ENCODE data around the gene MARVELD1.

The MARVELD1 gene

DNA sequence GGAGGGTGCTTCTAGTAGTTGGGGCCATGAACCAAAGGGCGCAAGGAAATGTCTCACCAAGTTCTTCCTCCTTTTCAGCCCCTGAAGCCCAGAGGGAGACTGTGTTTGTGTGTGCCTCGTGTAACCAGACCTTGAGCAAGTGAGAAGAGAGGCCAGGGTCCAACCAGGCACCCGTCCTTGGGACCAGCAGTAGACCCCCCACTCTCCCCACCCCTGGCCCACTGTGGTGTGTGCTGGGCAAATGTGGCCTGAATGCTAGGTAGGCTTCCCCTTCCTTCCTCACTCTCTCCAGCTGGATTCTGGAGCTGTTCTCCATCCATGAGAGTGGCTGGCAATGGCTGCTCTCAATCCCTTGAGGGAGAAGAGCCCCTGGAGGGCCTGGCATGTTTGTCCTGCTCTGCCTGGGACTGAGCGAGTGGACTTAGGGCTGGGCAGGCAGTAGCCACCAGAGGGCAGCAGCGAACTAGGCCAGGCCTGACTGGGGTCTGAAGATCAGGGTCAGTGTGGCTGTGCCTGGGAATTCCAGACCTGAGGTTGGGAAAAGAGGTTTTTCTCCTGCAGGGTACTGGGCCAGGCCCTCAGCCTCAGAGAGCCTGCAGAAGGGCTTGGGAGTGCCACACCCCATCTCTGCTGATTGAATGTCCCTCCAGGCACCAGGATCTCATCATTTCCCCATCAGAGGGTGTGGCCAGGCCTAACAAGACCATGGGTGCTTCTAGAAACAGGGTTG lies 45.8 kb downstream of the MARVELD1 start:
- DNase-seq: no peak

DNA sequence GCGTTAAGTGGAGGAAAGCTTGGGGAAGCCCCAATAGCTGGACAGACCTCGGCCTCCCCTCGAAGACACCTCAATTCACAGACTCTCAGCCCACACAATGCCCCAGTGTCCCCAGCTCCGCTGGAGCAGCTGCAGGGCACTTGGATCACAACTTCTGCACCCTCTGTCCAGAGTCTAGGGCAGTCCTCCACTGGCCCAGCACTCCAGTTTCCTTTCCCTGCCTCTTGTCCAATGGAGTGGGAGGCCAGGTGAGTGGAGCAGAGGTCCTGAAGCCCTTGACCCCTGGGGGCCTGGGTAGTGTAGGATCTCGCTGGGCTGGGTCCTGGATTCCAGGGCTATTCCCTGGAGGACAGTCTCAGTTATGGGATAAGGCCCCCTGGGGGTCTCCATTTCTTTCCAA lies 46.4 kb downstream of the MARVELD1 start:
- no peak for DNase-seq

DNA sequence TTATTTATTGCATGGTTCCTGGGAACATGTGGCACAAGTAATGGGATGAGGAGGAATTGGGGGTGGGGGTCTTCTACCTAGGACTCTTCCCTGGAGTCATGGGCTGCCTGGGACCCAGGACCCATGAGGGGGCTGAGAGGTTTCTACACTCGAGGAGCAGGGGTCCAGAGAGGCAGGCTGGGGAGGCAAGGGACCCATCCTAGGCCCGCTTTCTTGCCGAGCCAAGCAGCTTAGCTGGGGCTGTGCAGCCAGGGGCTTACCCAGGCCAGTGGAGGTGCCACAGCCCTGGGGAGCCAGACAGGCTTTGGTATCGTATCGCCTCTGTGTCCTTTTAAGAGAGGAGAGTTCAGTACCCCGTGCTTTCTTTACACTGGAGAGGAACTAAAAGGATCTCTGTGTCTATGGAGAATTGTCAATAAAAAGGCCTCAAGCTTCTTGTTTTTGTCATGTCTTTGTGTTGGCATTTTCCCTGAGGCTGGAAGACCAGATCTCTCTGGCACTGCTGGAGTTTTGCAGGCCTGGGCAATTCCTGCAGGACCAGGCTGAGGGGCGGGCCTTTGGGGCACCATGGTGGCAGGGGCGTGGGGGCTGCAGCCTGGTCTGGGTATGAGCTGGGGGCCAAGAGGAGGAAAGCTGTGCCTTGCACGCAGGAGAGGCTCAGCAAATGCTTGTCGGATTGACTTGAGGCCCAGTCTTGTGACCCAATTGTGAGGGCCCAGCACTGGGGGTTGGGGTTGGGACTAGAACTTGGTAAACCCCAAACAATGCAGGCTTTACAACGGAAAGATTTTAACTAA lies 47.1 kb downstream of the MARVELD1 start:
- no peak for DNase-seq

DNA sequence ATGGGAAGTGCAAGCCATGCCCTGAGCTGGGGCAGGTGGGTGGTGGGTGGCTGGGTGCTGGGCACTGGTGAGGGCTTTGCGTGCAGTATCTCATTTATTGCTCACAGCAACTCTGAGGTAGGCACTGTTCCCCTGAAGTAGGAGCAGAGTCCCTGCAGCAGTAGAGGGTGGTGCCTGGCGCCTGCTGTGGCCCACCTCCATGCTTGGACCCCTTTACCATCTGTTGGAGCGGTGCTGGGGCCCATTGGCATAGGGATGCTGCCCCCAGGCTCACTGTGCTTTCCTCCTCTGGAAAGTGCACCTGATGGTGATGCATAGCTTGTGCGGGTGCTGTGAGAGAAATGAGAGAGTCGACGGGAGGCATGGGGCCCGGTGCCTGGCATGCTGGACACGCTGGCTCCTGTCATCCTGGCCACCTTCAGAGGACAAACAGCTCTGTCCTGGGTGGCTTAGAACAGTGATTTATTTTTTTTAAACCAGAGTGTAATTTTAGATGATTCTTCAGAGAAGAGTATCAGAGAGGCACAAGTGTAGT lies 47.9 kb downstream of the MARVELD1 start:
- no peak for DNase-seq

DNA sequence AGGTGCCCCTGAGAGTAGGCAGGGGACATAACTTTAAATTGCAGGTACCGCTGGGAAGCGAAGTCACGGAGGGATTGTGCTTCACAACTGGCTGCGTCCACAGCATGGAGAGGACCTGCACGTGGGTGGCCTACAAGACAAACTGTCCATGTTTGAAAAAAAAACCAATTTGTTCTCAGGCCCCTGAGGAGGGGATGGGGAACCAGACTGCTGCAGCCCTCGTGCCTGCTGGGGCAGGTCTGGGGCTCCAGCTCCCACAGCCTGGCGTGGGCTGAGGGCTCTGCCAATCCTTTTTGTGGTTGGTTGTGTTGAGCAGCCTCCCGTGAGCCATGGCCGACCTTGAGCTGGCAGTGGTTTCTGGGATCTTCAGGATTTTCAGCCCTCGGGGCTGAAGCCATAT lies 48.5 kb downstream of the MARVELD1 start:
- DNase-seq: no peak

DNA sequence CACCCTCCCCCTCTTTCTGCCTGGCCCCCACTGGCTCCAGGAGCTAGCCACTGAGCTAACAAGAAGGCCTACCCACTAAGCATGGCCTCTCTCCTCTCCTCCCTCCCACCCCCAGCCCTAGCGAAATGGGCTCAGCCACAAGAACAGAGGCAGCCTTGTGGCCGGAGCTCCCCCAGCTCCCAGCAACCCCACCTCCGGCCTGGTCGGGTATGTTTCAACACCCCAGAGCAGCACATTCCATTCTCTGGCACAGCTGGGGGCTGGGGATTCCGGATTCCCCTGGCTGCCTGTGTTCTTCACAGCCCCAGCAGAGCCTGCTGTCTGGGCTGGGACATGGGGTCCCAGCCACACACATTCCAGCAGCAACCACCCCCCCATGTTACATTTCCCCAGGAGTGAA lies 49.3 kb downstream of the MARVELD1 start:
- DNase-seq: no peak

DNA sequence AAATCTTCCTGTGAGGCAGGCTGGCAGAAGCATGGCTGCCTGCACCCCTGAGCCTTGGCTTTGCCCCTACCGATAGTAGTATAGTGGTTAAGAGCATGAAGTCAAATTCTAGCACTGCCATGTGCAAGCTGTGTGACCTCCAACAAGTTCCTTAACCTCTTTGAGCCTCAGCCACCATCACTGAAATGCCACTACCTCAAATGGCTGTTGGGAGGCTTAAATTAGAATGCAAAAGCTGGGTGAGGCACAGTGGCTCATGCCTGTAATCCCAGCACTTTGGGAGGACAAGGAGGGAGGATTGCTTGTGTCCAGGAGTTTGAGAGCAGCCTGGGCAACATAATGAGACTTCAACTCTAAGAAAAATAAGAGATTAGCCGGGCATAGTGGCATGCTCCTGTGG lies 49.9 kb downstream of the MARVELD1 start:
- no peak for DNase-seq

DNA sequence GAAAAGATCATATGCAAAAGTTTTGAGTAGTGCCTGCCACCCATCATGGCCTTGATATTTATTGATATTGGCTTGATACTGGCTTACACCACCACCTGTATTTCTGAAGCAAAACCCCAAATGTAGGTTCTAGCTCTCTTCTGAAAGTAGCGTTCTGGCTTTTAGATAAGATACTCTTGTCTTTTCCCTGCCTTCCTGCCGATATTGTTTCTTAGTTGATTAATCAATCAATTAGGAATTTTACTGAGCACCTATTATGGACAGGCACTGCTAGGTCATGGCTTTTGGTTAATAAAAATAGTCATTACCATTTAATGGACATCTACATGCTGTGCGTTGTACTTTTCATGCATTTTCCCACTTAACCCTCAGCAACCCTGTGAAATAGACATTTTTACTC lies 50.4 kb downstream of the MARVELD1 start:
- DNase-seq: no peak

DNA sequence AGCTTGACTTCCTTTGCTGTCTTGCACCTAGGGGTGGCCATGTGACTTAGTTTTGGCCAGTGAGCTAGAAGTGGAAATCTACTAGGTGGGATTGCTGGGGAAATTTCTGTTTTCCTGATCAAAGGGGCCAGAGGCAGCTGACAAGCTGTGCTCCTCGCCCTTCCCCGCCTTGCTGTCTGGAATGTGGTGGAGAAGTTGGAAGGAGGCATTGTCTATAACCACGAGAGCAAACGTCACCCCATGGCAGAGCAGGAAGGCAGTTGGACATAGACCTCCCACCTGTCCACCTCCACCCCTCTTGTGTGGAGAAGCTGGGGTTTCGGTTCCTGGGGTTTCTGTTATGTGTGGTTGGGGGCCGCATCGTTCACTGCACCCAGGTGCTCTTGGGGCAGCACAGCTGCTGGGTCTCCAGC lies 51.0 kb downstream of the MARVELD1 start:
- DNase-seq: no peak

DNA sequence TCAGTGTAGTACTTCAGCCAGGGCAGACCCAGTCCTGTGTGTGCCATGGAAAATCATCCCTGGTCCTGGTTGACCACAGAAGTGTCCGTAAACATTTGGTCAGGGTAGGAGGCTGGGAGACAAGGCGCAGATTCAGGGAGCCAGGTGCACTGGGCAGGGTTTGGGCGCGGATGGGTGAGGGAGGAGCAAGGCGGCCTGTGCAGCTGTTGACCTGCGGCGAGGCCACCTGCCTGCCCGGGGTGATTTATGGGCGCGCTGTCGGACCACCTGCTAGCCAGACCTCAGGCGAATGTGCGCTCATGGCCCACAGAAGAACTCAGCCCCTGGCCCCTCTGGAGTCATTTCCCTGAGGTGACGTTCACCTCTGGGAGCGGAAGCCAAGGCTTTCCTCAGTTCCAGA lies 51.7 kb downstream of the MARVELD1 start:
- no peak for DNase-seq

DNA sequence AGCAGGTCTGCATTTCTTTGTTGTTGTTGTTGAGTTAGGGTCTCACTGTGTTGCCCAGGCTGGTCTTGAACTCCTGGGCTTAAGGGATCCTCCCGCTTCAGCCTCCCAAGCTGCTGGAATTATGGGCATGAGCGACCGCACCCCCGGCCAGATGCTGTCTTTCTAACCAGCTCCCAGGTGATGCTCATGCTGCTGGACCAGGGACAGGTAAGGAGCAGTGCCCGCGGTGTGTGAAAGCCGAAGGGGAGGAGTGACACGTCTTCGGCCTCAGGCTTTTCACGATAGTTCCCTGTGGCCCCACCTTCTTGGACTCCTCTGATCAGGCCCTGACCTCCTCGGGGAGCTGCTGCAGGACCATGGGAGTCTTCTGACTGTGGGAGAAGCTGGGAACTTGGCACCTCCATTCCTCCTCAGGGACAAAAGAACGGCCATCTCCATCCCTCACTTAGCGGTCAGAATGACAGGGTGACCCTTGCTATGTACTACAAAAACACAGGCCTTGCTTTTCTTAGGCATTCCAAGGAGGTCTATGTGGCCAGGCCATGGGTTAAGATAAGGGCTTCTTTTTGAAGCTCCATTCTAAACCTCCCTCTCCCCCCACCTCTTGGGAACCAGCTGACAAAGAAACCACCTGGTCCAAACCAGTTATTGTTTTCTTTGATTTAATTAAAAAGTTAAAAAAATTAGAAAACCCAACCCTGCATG lies 52.7 kb downstream of the MARVELD1 start:
- DNase-seq: no peak

DNA sequence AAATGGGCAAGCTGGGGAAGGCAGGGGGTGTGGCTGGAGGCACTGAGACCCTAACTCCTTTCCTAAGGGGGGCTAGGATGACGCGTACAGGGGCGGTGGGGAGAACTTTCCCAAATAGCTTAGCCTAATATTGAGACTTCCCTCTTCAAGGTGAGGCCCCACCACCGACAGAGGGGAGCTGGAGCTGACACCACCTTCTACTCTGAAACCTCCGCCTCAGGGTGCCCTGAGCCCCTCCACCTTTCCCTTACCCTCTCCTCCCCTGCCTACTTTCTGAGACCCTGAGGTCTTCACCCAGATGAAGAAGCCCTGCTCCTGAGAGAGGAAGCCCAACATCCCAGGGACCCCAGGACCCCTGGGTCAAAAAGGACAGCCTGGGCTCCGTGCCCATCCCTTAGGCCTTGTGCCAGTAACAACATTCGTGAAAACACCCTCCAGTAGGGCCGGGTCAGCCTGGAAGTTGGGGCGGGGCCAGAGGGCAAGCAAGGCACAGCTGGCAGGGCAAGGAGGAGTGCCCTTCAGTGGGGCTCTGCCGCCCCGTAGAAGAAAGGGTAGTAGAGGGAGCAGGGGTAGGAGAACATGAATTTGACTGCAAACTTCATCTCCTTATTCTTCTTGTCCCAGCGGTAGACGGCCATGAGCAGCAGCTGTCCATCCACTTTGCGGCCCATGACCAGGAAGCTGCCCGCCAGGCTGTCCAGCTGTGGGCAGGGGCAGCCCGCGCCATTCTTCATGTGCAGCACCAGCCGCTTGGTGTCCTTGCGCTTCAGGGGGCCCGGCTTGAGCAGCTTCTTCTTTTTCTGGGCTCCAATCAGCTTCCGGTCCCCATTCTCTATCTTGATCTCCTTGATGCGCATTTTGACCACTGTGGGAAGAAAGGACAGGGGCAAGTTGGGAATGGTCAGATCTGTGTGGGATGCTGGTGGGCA lies 53.7 kb downstream of the MARVELD1 start:
- DNase-seq: no peak
